Fibroblast of mammary gland (primary cell): ENCODE measurements around the gene LRRC8E.
A peak's percentile ranks its signal among the peaks of the same experiment; 100 is the strongest.

Source experiments
- DNase-seq: peaks from one replicate; pipeline ENCODE4 v3.0.0-alpha.2; 2010; ENCODE audit warnings: low read depth
- H3K4me3 ChIP-seq: 2 replicates; pipeline ENCODE4 v1.5.1; 2011; ENCODE audit warnings: low read depth, mild to moderate bottlenecking, low read length, moderate library complexity; ENCODE audit not compliant: control insufficient read depth
- TF ChIP-seq, protein P1 (sequence below): conservative IDR thresholded peaks from 2 replicates; pipeline ENCODE4 v1.5.1; 2011; ENCODE audit warnings: low read depth, low read length, inconsistent platforms; ENCODE audit not compliant: control insufficient read depth, insufficient read depth

LRRC8E gene

DNA sequence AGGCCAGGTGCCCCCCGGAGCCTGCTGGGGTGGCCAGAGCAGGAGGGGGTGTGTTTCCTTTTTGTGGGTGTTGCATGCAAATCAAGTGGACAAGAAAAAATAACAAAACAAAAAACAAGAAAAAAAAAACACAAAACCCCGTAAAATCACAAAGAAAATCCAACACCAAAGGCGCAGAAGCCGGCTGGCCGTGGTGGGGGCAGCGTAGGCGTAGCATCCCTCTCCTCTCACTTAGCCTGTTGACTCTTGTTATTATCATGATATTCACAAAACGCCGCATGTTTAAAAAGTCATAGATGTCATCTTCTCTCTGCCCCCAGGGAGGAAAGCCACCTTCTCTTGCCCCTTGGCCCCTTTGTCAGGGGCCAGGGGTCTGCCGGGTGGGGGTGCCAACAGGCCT lies 25.3 kb downstream of the LRRC8E start:
- no peak overlapping the region for H3K4me3 ChIP-seq
- DNase-seq = no peak
- TF ChIP-seq, protein P1, sequence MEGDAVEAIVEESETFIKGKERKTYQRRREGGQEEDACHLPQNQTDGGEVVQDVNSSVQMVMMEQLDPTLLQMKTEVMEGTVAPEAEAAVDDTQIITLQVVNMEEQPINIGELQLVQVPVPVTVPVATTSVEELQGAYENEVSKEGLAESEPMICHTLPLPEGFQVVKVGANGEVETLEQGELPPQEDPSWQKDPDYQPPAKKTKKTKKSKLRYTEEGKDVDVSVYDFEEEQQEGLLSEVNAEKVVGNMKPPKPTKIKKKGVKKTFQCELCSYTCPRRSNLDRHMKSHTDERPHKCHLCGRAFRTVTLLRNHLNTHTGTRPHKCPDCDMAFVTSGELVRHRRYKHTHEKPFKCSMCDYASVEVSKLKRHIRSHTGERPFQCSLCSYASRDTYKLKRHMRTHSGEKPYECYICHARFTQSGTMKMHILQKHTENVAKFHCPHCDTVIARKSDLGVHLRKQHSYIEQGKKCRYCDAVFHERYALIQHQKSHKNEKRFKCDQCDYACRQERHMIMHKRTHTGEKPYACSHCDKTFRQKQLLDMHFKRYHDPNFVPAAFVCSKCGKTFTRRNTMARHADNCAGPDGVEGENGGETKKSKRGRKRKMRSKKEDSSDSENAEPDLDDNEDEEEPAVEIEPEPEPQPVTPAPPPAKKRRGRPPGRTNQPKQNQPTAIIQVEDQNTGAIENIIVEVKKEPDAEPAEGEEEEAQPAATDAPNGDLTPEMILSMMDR = no peak

DNA sequence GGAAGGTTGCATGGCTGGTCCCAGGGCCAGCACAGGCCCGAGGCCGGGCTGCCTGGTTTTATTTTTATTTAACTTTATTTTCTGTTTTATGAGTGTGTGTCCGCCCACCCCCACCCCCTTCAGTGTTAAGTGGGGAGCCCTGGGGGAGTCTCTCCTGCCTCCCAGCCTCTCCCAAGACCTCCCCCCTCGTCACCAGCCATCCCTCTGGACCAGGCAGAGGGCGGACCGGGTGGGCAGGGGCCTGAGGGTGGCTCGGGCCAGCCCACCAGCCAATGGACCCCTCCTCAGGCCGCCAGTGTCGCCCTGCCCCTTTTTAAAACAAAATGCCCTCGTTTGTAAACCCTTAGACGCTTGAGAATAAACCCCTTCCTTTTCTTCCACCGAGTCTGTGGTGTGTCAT lies 25.8 kb downstream of the LRRC8E start:
- TF ChIP-seq, protein P1 = no peak
- no peak overlapping the region for H3K4me3 ChIP-seq

DNA sequence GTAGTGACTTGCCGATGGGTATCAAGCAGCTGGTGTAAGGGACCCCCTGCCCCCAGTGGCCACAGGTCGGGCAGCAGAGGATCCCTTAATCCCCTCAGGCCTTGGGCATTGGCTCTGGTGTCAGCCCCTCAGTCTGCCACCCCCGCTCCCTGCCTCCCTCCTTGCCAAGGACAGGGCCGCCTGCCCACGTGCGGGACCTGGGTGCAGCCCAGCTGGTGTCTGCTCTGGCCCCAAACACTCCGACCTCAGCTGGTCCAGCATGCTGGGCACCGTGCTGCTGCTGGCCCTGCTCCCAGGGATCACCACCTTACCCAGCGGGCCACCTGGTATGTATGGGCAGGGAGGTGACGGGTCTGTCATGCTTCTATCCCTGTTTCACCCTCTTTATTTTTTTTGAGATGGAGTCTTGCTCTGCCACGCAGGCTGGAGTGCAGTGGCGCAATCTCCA lies 26.3 kb downstream of the LRRC8E start, which contains the start of gene TGFBR3L:
TGFBR3L (plus strand) TSS at position 233 of the 448 bp plus-strand sequence.
- no peak for DNase-seq
- no peak within 1 kb of the TSS for H3K4me3 ChIP-seq
- TF ChIP-seq, protein P1 = no peak

More for the DNA sequence above, 25.8 kb downstream of the LRRC8E start:
- no peak for DNase-seq

DNA sequence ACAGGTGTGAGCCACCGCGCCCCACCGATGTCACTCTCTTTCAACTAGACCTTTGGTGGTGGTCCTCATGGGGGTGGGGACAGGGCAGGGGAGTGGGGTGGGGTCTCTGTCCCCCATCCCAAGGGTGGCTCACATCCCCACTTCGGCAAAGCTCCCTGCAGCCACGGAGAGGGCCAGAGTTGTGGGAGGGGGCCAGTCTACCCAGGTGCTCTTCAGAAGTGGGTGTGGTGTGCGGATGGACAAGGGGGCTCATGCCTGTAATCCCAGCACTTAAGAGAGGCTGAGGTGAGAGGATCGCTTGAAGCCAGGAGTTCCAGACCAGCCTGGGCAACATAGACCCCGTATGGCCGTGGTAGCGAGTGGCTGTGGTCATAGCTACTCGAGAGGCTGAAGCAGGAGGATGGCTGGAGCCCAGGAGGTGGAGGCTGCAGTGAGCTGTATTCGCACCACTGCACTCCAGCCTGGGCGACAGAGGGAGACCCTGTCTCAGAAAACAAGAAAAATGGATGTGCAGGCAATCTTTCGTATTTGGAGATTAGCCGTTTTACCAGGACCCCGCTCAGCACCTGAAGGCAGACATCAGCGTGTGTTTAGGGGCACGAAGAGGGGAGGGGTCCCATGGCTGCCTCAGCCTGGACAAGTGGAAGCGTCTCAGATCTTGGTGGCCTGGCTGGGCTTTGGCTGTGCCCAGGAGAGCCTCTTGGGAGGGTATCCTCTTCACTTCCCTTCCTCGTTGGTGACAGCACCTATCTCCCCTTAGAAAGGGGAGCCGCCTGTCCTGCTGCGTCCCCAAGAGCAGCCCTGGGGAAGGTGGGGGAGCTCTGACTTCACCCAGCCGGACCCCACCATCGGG lies 27.2 kb downstream of the LRRC8E start:
- TF ChIP-seq, protein P1 = no peak
- H3K4me3 ChIP-seq = peak overlapping the region; percentile 10
- DNase-seq = no peak

DNA sequence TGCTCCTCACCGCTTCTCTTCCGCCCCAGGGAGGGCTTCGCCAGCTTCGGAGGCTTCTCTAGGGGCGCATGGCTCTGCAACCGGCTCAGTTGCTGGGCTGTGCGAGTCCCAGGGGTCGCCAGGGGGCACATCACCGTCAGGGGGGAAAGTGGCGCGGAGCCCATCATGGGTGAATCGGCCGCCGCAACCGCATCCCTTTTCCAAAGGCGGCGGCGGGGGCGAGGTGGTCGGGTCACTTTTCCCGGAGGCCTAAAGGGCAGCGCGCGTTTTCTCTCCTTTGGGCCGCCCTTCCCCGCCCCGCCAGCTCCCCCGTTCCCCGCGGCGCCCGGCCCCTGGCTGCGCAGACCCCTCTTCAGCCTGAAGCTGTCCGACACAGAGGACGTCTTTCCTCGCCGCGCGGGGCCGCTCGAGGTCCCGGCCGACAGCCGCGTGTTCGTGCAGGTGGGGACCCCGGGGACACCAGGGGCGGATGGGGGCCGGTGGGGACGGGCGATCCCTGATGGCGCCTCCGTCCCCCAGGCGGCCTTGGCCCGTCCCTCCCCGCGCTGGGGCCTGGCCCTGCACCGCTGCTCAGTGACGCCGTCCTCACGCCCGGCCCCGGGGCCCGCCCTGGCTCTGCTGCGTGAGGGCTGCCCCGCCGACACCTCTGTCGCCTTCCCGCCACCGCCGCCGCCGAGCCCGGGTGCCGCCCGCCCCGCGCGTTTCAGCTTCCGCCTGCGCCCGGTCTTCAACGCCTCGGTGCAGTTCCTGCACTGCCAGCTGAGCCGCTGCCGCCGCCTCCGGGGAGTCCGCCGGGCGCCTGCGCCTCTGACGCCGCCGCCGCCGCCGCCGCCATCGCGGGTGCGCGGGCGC lies 28.0 kb downstream of the LRRC8E start:
- H3K4me3 ChIP-seq = peak overlapping the region; percentile 10
- TF ChIP-seq, protein P1 = no peak
- DNase-seq = no peak

DNA sequence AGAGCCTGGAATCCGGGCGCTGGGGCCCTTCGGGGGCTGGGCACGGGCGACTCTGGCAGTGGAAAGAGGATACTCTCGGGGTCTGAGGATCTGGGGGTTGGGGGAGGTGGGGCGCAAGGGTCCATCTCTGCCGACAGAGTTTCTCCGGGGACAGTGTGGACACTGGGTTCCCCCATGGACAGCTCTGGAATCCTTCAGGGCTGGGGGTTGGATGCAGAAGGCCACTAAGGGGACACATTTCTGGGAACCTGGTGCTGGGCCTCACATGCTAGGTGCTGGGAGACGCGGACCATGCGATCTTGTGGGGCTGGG lies 28.6 kb downstream of the LRRC8E start:
- peak overlapping the region; percentile 17 for H3K4me3 ChIP-seq
- no peak for DNase-seq
- TF ChIP-seq, protein P1 = no peak
